Endothelial cell of umbilical vein (primary cell): ENCODE results near the gene STMP1. TPM values are rescaled to one million over a fixed set of nuclear protein-coding genes. Genes with fewer than 3 reads are reported as not detected.
"Not testable (repeated sequence)": the region's sequence is repeated elsewhere in the genome, so short reads cannot be mapped to it uniquely, and the experiment has no call there.

Source experiments
- BruUV-seq: library from RNA; stranded (reverse); fragments of 400-500 nt; replicated peaks from 2 replicates; lab custom pipeline; 2021; lab: Mats Ljungman, UMichigan
- CTCF ChIA-PET: fragments of 300-600, 350-600 bp; sonication (Branson Sonifier 250); formaldehyde crosslinking; loops from one replicate; lab custom pipeline; 2021; ENCODE audit warnings: antibody characterized with exemption, inconsistent platforms; lab: Charles Lee
- POLR2A ChIA-PET: fragments of 300-600, 350-600 bp; sonication (Branson Sonifier 250); formaldehyde crosslinking; loops from one replicate; lab custom pipeline; 2021; ENCODE audit warnings: antibody characterized with exemption, inconsistent platforms; lab: Charles Lee
- DNase-seq: peaks from one replicate; pipeline ENCODE4 v3.0.0-alpha.2; 2011; ENCODE audit warnings: low read depth, low spot score
- FAIRE-seq: peaks from 2 replicates; lab custom pipeline; 2011; peaks lifted over from hg19 to GRCh38; lab: Jason Lieb, UNC
- H2AFZ ChIP-seq: 2 replicates; pipeline ENCODE4 v1.6.0; 2012; ENCODE audit warnings: low read depth, low read length, control low read depth, inconsistent platforms
- H3K27ac ChIP-seq: 2 replicates; pipeline ENCODE4 v1.5.1; 2011; ENCODE audit warnings: low read depth, mild to moderate bottlenecking, control low read depth, low read length, moderate library complexity; ENCODE audit not compliant: insufficient read depth
- H3K27me3 ChIP-seq, 2 experiments: 2 replicates each; pipeline versions ENCODE4 v1.6.0 to v1.6.1; 2011; ENCODE audit warnings: low read length in 2 of 2, mixed read lengths in 1 of 2; ENCODE audit not compliant: control insufficient read depth in 2 of 2, insufficient read depth in 2 of 2
- H3K36me3 ChIP-seq, 2 experiments: 2 replicates in 1 of 2; 3 replicates in 1 of 2; pipeline ENCODE4 v1.5.1; 2011; ENCODE audit warnings: low read length in 2 of 2, mild to moderate bottlenecking in 1 of 2, moderate library complexity in 1 of 2; ENCODE audit not compliant: control insufficient read depth in 2 of 2, insufficient read depth in 2 of 2; ENCODE audit errors: extremely low read depth in 1 of 2
- H3K4me1 ChIP-seq: 3 replicates; pipeline ENCODE4 v1.5.1; 2011; ENCODE audit warnings: mild to moderate bottlenecking, low read length; ENCODE audit not compliant: control insufficient read depth, insufficient read depth; ENCODE audit errors: extremely low read depth
- H3K4me2 ChIP-seq: 2 replicates; pipeline ENCODE4 v1.6.1; 2011; ENCODE audit warnings: low read length, control low read depth, mixed read lengths; ENCODE audit not compliant: insufficient read depth
- H3K4me3 ChIP-seq, 3 experiments: fragments of 200-600 bp in 1 of 3; sonication (generic), shearing (Covaris generic) in 1 of 3; replicated peaks in 1 of 3; 2 replicates each; pipeline ENCODE4 v1.5.1; 2011 to 2016; ENCODE audit warnings: control low read depth in 3 of 3, low read length in 3 of 3, mild to moderate bottlenecking in 2 of 3, inconsistent platforms in 1 of 3, low read depth in 1 of 3, moderate library complexity in 1 of 3; ENCODE audit not compliant: insufficient read depth in 1 of 3
- H3K79me2 ChIP-seq: 2 replicates; pipeline ENCODE4 v1.6.0; 2012; ENCODE audit warnings: low read length, inconsistent platforms; ENCODE audit not compliant: control insufficient read depth, insufficient read depth
- H3K9ac ChIP-seq: replicated peaks from 2 replicates; pipeline ENCODE3; 2011; ENCODE audit warnings: low read length, control low read depth; ENCODE audit not compliant: insufficient read depth; ENCODE audit errors: extremely low read depth
- H3K9me1 ChIP-seq: replicated peaks from 3 replicates; pipeline ENCODE4 v1.6.0; 2011; ENCODE audit warnings: mild to moderate bottlenecking, low read length; ENCODE audit not compliant: control insufficient read depth, insufficient read depth; ENCODE audit errors: extremely low read depth
- H3K9me3 ChIP-seq: replicated peaks from 2 replicates; pipeline ENCODE4 v1.5.1; 2012; ENCODE audit warnings: low read length, inconsistent platforms; ENCODE audit not compliant: control insufficient read depth, insufficient read depth
- H4K20me1 ChIP-seq: replicated peaks from 2 replicates; pipeline ENCODE3; 2011; ENCODE audit warnings: mild to moderate bottlenecking, low read length; ENCODE audit not compliant: control insufficient read depth, insufficient read depth; ENCODE audit errors: extremely low read depth
- EZH2 ChIP-seq: IDR thresholded peaks from 2 replicates; pipeline ENCODE4 v1.6.1; 2012; ENCODE audit warnings: borderline replicate concordance, low read depth, mild to moderate bottlenecking, moderate library complexity, low read length, inconsistent platforms; ENCODE audit not compliant: severe bottlenecking
- FOS ChIP-seq: IDR thresholded peaks from 2 replicates; pipeline ENCODE4 v1.6.1; 2011; ENCODE audit warnings: mild to moderate bottlenecking, low read length, moderate library complexity, borderline replicate concordance; ENCODE audit not compliant: insufficient read depth
- GATA2 ChIP-seq: IDR thresholded peaks from 2 replicates; pipeline ENCODE4 v1.7.0; 2011; ENCODE audit warnings: low read depth, mild to moderate bottlenecking, moderate library complexity, mixed read lengths, low read length; ENCODE audit not compliant: insufficient read length, insufficient read depth
- JUN ChIP-seq: IDR thresholded peaks from 2 replicates; pipeline ENCODE4 v1.6.1; 2011; ENCODE audit warnings: borderline replicate concordance, low read depth; ENCODE audit not compliant: insufficient read length, insufficient read depth
- POLR2A ChIP-seq: IDR thresholded peaks from 2 replicates; pipeline ENCODE4 v1.6.1; 2012; ENCODE audit warnings: low read depth, mild to moderate bottlenecking, control low read depth, low read length
- POLR2AphosphoS5 ChIP-seq: IDR thresholded peaks from 2 replicates; pipeline ENCODE4 v1.6.1; 2012; ENCODE audit warnings: low read depth, mild to moderate bottlenecking, control low read depth, low read length, moderate library complexity; ENCODE audit not compliant: insufficient read depth
- dilution Hi-C: fragments of 300-500 bp; cut with MboI; formaldehyde crosslinking; loops from one replicate; pipeline ENCODE4 v1.15.0; 2019; ENCODE audit warnings: low sequenced_read_pairs; ENCODE audit not compliant: extremely low pct_ligation_motif_present
- intact Hi-C: fragments of 100-400 bp; cut with micrococcal nuclease; formaldehyde crosslinking; loops from one replicate; pipeline ENCODE4 v1.10.0; 2022
- polyA plus RNA-seq, 4 experiments: library from polyadenylated mRNA; depleted of rRNA in 3 of 4; stranded (reverse) in 3 of 4; unstranded in 1 of 4; fragments of >200 nt; gene quantifications; 2 replicates each; pipeline versions ENCODE4 v1.2.1 to v1.2.3, GENCODE V29; 2011 to 2012; ENCODE audit warnings: missing spikeins in 1 of 4
- total RNA-seq: library from RNA; stranded (reverse); gene quantifications from 2 replicates; pipeline ENCODE4 v1.2.3, GENCODE V29; 2021
- TF ChIP-seq, protein P1 (sequence below): IDR thresholded peaks from 2 replicates; pipeline ENCODE4 v1.6.1; 2011; ENCODE audit not compliant: insufficient read depth, insufficient read length
- TF ChIP-seq, protein P2 (sequence below), 2 donors: IDR thresholded peaks; 1 replicate in 1 of 2; 2 replicates in 1 of 2; pipeline ENCODE4 v1.5.1; 2011; ENCODE audit warnings: low read length in 2 of 2, mild to moderate bottlenecking in 2 of 2, moderate library complexity in 2 of 2, control low read depth in 1 of 2, inconsistent platforms in 1 of 2, low read depth in 1 of 2; ENCODE audit not compliant: insufficient read depth in 1 of 2; ENCODE audit errors: extremely low read depth in 1 of 2

STMP1 gene
- total and polyA plus RNA-seq, 2 donors (not counting 3 experiments of a cell fraction or from before 2014, with no cell fraction given), result 17.1 to 31.3 TPM

DNA sequence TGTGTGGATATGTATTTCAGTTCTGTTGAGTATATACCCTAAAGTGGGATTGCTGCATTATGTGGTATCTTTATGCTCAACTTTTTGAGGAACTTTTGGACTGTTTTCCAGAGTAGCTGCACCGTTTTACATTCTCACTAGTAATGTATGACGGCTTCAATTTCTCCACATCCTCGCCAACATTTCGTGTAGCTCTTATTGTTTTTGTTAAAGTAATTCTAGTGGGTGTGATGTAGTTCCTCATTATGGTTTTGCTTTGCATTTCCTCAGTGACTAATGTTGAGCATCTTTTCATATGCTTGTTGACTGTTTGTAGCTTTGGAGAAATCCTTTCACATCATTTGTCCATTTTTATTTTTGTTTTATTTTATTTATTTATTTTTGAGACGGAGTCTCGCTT is 4.5 kb downstream of the STMP1 start:
- H3K9me3 ChIP-seq, result no peaks in the 10 kb centered on the region
- no peak overlapping the region for H3K4me2 ChIP-seq
- intact Hi-C loops (loop anchor here (10.0 kb wide), 1 partner anchor 1918 kb away; no protein-coding TSS in a partner anchor), dilution Hi-C loops (no loop called here)
- no peaks in the 10 kb centered on the region for H3K9me1 ChIP-seq
- H3K36me3 ChIP-seq, result peaks cover 0 to 2% of the 10 kb centered on the region in 2 experiments
- H4K20me1 ChIP-seq, result no peaks in the 10 kb centered on the region
- H3K9ac ChIP-seq, result no peak overlapping the region
- peaks cover 73% of the 10 kb centered on the region for H3K79me2 ChIP-seq
- FAIRE-seq, result no peak
- H3K27ac ChIP-seq, result no peak overlapping the region
- H3K27me3 ChIP-seq, result no peaks in the 10 kb centered on the region
- DNase-seq, result no peak
- ChIA-PET CTCF (interaction anchor here (0.9 kb wide), 1 partner anchor 18 kb away, joined by 3 read pairs; no protein-coding TSS in a partner anchor), POLR2A (no interaction called here)
- no peak overlapping the region for H3K4me3 ChIP-seq
- H2AFZ ChIP-seq, result no peak overlapping the region
- no TSS peak for BruUV-seq
- H3K4me1 ChIP-seq, result peaks cover 21% of the 10 kb centered on the region
- no peak for TF ChIP-seq GATA2
- TF ChIP-seq POLR2AphosphoS5, result no peak
- TF ChIP-seq EZH2, result no peak
- TF ChIP-seq, protein P1, sequence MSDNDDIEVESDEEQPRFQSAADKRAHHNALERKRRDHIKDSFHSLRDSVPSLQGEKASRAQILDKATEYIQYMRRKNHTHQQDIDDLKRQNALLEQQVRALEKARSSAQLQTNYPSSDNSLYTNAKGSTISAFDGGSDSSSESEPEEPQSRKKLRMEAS, result no peak
- TF ChIP-seq, protein P2, sequence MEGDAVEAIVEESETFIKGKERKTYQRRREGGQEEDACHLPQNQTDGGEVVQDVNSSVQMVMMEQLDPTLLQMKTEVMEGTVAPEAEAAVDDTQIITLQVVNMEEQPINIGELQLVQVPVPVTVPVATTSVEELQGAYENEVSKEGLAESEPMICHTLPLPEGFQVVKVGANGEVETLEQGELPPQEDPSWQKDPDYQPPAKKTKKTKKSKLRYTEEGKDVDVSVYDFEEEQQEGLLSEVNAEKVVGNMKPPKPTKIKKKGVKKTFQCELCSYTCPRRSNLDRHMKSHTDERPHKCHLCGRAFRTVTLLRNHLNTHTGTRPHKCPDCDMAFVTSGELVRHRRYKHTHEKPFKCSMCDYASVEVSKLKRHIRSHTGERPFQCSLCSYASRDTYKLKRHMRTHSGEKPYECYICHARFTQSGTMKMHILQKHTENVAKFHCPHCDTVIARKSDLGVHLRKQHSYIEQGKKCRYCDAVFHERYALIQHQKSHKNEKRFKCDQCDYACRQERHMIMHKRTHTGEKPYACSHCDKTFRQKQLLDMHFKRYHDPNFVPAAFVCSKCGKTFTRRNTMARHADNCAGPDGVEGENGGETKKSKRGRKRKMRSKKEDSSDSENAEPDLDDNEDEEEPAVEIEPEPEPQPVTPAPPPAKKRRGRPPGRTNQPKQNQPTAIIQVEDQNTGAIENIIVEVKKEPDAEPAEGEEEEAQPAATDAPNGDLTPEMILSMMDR (IDR thresholded peaks at IDR 0.05; ENCODE audit: extremely low read depth in 1 of 2, insufficient read depth in 1 of 2, low read depth in 1 of 2, low read length in 2 of 2), result no peak
- TF ChIP-seq FOS, result no peak
- TF ChIP-seq POLR2A, result no peak
- no peak for TF ChIP-seq JUN

DNA sequence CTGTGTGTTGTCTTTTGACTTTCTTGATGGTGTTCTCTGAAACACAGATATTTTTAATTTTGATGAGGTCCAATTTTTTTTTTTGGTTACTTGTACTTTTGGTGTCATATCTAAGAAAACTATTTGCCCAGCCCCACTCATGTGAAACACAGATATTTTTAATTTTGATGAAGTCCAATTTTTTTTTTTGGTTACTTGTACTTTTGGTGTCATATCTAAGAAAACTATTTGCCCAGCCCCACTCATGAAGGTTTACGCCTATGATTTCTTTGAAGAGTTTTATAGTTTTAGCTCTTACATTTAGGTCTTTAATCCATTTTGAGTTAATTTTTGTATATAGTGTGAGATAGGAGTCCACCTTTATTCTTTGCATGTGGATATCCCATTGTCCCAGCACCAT is 5.3 kb downstream of the STMP1 start:
- H3K36me3 ChIP-seq, H3K4me2 ChIP-seq, H2AFZ ChIP-seq, DNase-seq, H3K4me3 ChIP-seq, H3K27me3 ChIP-seq, H4K20me1 ChIP-seq, POLR2A ChIA-PET, dilution Hi-C loops, FAIRE-seq, CTCF ChIA-PET, BruUV-seq, H3K27ac ChIP-seq, H3K9me3 ChIP-seq, H3K9ac ChIP-seq, H3K9me1 ChIP-seq: not testable (repeated sequence)
- Histone ChIP-seq H3K4me1 (peaks cover 23% of the 10 kb centered on the region), H3K79me2 (peaks cover 73% of the 10 kb centered on the region)
- intact Hi-C loops, result loop anchor here (10.0 kb wide), 1 partner anchor 1917 kb away; no protein-coding TSS in a partner anchor

DNA sequence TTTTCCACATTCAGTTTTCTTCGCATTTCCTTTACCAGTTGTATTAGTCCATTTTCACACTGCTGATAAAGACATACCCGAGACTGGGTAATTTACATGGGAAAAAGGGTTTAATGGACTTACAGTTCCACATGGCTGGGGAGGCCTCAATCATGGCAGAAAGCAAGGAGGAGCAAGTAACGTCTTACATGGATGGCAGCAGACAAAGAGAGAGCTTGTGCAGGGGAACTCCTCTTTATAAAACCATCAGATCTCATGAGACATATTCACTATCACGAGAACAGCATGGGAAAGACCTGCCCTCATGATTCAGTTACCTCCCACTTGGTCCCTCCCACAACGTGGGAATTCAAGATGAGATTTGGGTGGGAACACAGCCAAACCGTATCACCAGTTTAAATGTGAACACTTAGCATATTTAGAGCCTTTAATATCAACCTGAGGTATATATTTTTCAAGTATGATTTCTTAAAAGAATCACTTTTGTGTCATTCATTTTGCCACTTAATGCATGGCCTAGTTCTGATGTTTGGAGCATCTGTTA is 6.6 kb downstream of the STMP1 start:
- Histone ChIP-seq H3K79me2 (peaks cover 63% of the 10 kb centered on the region), H3K4me1 (peaks cover 29% of the 10 kb centered on the region)
- H3K36me3 ChIP-seq, H2AFZ ChIP-seq, H3K4me2 ChIP-seq, DNase-seq, POLR2A ChIA-PET, H3K27me3 ChIP-seq, H3K27ac ChIP-seq, H3K9me1 ChIP-seq, H4K20me1 ChIP-seq, FAIRE-seq, BruUV-seq, H3K9me3 ChIP-seq, H3K9ac ChIP-seq, dilution Hi-C loops, CTCF ChIA-PET, H3K4me3 ChIP-seq: not testable (repeated sequence)
- intact Hi-C loops, result loop anchor here (10.0 kb wide), 1 partner anchor 1916 kb away; no protein-coding TSS in a partner anchor
